Large intestine (tissue), 3 donors: ENCODE data around the gene MAMSTR. TPM values are rescaled to one million over a fixed set of nuclear protein-coding genes. Genes with fewer than 3 reads are reported as not detected.

Experiments used
- DNase-seq, 2 donors: peaks; one replicate each; pipeline versions ENCODE4 v3.0.0 to v3.0.0-alpha.2; 2013
- H3K27ac ChIP-seq: one replicate; pipeline ENCODE4 v1.5.1; 2013; ENCODE audit warnings: low read length
- H3K27me3 ChIP-seq: 2 replicates; pipeline ENCODE4 v1.6.1; 2013; ENCODE audit warnings: low read length; ENCODE audit not compliant: control insufficient read depth, insufficient read depth
- H3K36me3 ChIP-seq: 2 replicates; pipeline ENCODE4 v1.6.1; 2013; ENCODE audit warnings: low read length; ENCODE audit not compliant: control insufficient read depth, insufficient read depth
- H3K4me1 ChIP-seq: one replicate; pipeline ENCODE4 v1.6.1; 2013; ENCODE audit warnings: low read length; ENCODE audit not compliant: control insufficient read depth, insufficient read depth
- H3K4me3 ChIP-seq: one replicate; pipeline ENCODE4 v1.5.1; 2013; ENCODE audit warnings: low read length
- H3K9me3 ChIP-seq: one replicate; pipeline ENCODE4 v1.6.1; 2013; ENCODE audit warnings: mild to moderate bottlenecking, low read depth, low read length, moderate library complexity; ENCODE audit not compliant: control insufficient read depth
- WGBS: methylation state at CpG from one replicate; pipeline ENCODE4 v1.1.5; 2013; ENCODE audit warnings: low lambda C conversion rate; ENCODE audit not compliant: insufficient coverage; 5-methylcytosine and 5-hydroxymethylcytosine counted together
- polyA plus RNA-seq: library from polyadenylated mRNA; unstranded; fragments of 120-200 nt; gene quantifications from one replicate; pipeline ENCODE4 v1.2.1, GENCODE V29; 2013

The MAMSTR gene
- polyA plus RNA-seq, 1 donor: 4.1 TPM

GRCh38 chr19:48755787-48756186, 36.3 kb upstream of the MAMSTR start:
- H3K9me3 ChIP-seq: peaks cover 6% of the 10 kb centered on the region
- H3K36me3 ChIP-seq: no peaks in the 10 kb centered on the region
- H3K27me3 ChIP-seq: peaks cover 25% of the 10 kb centered on the region
- no CpG with 5 or more reads among the region's 5 CpGs for WGBS
- H3K4me3 ChIP-seq: no peak overlapping the region
- no peak overlapping the region for H3K27ac ChIP-seq
- peaks cover 13% of the 10 kb centered on the region for H3K4me1 ChIP-seq
- DNase-seq: no peak

GRCh38 chr19:48755084-48755641, 35.6 kb upstream of the MAMSTR start, which contains the start of gene FGF21:
FGF21 (plus strand) TSS chr19:48755524; CDS start chr19:48756237, 713 bp downstream.
- Histone ChIP-seq H3K9me3 (peaks cover 11% of the 10 kb centered on the region), H3K27ac (no peak within 1 kb of the TSS)
- no CpG with 5 or more reads among the region's 4 CpGs for WGBS

GRCh38 chr19:48752496-48753365, 33.2 kb upstream of the MAMSTR start, which contains the start of gene FUT1:
FUT1 (minus strand) TSS chr19:48752641; CDS start chr19:48751281, 1,360 bp downstream.
- peak; percentile 83 to 92 for DNase-seq
- Histone ChIP-seq H3K9me3 (peaks cover 11% of the 10 kb centered on the region), H3K27me3 (peaks cover 31% of the 10 kb centered on the region), H3K4me3 (peak within 1 kb of the TSS; percentile 35), H3K27ac (peak within 1 kb of the TSS; percentile 60), H3K36me3 (peaks cover 2% of the 10 kb centered on the region), H3K4me1 (peaks cover 13% of the 10 kb centered on the region)
- WGBS: no CpG with 5 or more reads among the region's 73 CpGs

More at GRCh38 chr19:48755084-48755641, 35.6 kb upstream of the MAMSTR start, which contains the start of gene FGF21:
- Histone ChIP-seq H3K4me1 (peaks cover 13% of the 10 kb centered on the region), H3K36me3 (peaks cover under 1% of the 10 kb centered on the region), H3K27me3 (peaks cover 30% of the 10 kb centered on the region), H3K4me3 (no peak within 1 kb of the TSS)
- DNase-seq: no peak

- no CpG with 5 or more reads among the region's 20 CpGs for WGBS
- no peak overlapping the region for H3K27ac ChIP-seq
- H3K4me1 ChIP-seq: peaks cover 13% of the 10 kb centered on the region
- peaks cover 2% of the 10 kb centered on the region for H3K36me3 ChIP-seq
- H3K9me3 ChIP-seq: peaks cover 11% of the 10 kb centered on the region
- no peak for DNase-seq
- H3K27me3 ChIP-seq: peaks cover 31% of the 10 kb centered on the region
- peak overlapping the region; percentile 35 for H3K4me3 ChIP-seq
Measured at GRCh38 chr19:48751845-48752495, 32.4 kb upstream of the MAMSTR start.

- no peak for DNase-seq
- no peak overlapping the region for H3K27ac ChIP-seq
- H3K27me3 ChIP-seq: peaks cover 42% of the 10 kb centered on the region
- no peak overlapping the region for H3K4me3 ChIP-seq
- WGBS: no CpG with 5 or more reads among the region's 29 CpGs
- H3K36me3 ChIP-seq: peaks cover 2% of the 10 kb centered on the region
- peaks cover 11% of the 10 kb centered on the region for H3K9me3 ChIP-seq
- H3K4me1 ChIP-seq: peaks cover 13% of the 10 kb centered on the region
Measured at GRCh38 chr19:48750771-48751504, 31.4 kb upstream of the MAMSTR start.

GRCh38 chr19:48750351-48750750, 30.8 kb upstream of the MAMSTR start:
- Histone ChIP-seq H3K4me1 (peaks cover 13% of the 10 kb centered on the region), H3K4me3 (no peak overlapping the region), H3K36me3 (peaks cover 2% of the 10 kb centered on the region), H3K27ac (no peak overlapping the region), H3K9me3 (peaks cover 15% of the 10 kb centered on the region), H3K27me3 (peaks cover 45% of the 10 kb centered on the region)
- no CpG with 5 or more reads among the region's 31 CpGs for WGBS
- no peak for DNase-seq

- Histone ChIP-seq H3K27me3 (peaks cover 46% of the 10 kb centered on the region), H3K4me3 (no peak overlapping the region), H3K27ac (no peak overlapping the region), H3K4me1 (peaks cover 13% of the 10 kb centered on the region), H3K9me3 (peaks cover 15% of the 10 kb centered on the region), H3K36me3 (peaks cover 2% of the 10 kb centered on the region)
- no CpG with 5 or more reads among the region's 4 CpGs for WGBS
- DNase-seq: no peak
Measured at GRCh38 chr19:48749571-48750198, 30.2 kb upstream of the MAMSTR start.

GRCh38 chr19:48746738-48747575, 27.4 kb upstream of the MAMSTR start, which contains the start of gene IZUMO1:
IZUMO1 (minus strand) TSS chr19:48746909; CDS start chr19:48745859, 1,050 bp downstream.
- no CpG with 5 or more reads among the region's 31 CpGs for WGBS
- H3K4me1 ChIP-seq: peaks cover 3% of the 10 kb centered on the region
- H3K36me3 ChIP-seq: peaks cover 2% of the 10 kb centered on the region
- DNase-seq: peak; percentile 68 to 81
- H3K9me3 ChIP-seq: peaks cover 10% of the 10 kb centered on the region
- H3K4me3 ChIP-seq: peak within 1 kb of the TSS; percentile 35
- H3K27me3 ChIP-seq: peaks cover 31% of the 10 kb centered on the region
- peak within 1 kb of the TSS; percentile 34 for H3K27ac ChIP-seq

- H3K4me1 ChIP-seq: peaks cover 11% of the 10 kb centered on the region
- no peak overlapping the region for H3K4me3 ChIP-seq
- no CpG with 5 or more reads among the region's 8 CpGs for WGBS
- H3K27me3 ChIP-seq: peaks cover 26% of the 10 kb centered on the region
- peaks cover 2% of the 10 kb centered on the region for H3K36me3 ChIP-seq
- no peak overlapping the region for H3K27ac ChIP-seq
- H3K9me3 ChIP-seq: peaks cover 13% of the 10 kb centered on the region
- DNase-seq: no peak
Measured at GRCh38 chr19:48746110-48746509, 26.6 kb upstream of the MAMSTR start.
